ENCODE data around the gene MYCN.

The MYCN gene

DNA sequence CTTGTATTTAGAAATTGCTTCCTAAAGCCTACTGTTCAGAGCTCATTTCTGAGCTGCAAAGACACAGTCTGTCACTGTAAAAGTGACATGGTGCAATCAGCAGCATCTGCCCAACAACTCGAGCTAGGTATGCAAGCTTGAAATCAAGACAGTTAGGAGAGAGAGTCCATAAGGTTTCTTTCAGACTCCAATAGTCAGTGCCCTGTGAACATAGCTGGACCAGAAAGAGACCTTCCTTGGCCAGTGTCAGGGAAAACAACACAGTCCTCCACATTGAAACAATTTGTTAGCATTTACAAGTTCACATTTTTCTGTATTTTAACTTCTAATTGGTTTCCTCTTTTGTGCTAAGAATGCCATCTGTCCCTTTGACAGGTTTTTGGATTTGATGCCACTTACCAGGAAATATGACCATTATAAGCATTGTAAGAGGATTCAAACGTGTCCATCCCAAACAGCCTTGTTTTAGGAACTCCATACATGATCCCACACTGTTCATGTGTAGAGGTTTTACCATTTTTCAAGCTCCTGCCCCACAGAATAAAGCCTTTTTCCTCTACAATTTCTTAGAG lies 8.9 kb upstream of the MYCN start:
- no peak for DNase-seq (ENCODE audit: low spot score)

DNA sequence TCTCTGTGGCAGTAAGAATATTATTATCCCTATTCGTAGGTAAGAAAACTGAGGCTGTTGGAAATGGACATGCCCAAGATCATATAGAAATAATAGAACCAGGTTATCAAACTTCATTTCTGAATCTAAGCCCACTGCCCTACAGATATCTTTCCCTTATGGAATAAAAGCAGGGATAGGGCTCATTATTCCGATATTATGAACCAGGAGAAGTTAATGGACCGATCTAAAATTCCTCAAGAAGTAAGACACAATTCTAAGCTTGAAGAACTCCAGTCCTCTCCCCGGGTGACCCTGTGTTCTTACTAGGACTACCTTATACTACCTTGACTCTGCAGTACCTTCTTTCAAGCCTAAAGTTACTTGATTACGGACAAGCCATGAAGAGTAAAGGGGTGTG lies 8.4 kb upstream of the MYCN start:
- no peak for DNase-seq (ENCODE audit: low spot score)

GRCh38 chr2:15932394-15933183 lies 7.8 kb upstream of the MYCN start:
- no peak for DNase-seq (ENCODE audit: low spot score)

DNA sequence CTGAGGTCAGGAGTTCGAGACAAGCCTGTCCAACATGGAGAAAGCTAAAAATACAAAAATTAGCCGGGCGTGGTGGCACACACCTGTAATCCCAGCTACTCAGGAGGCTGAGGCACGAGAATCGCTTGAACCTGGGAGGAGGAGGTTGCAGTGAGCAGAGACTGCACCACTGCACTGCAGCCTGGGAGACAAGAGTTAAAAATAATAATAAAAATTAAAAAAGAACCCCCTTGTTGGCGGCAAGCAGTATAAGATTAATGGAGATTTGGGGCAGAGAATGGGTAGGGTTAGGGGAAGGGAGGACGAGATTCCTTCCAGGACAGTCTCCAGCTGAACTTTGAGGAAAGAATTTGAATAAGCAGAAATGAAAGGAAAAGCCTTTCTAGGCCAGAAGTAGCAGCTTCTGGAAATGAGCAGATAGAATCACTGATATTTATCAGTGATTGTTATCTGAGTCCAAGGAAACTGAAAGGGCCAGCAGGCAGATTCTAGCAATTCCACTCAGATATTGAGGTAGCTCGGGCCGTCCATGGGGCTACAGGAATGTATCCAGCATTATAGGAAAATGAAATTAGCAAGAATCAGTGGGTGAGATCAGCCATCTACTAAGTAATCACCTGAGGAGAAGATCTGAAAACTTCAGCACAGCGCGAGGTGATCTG lies 7.0 kb upstream of the MYCN start:
- DNase-seq (ENCODE audit: low spot score) = no peak

DNA sequence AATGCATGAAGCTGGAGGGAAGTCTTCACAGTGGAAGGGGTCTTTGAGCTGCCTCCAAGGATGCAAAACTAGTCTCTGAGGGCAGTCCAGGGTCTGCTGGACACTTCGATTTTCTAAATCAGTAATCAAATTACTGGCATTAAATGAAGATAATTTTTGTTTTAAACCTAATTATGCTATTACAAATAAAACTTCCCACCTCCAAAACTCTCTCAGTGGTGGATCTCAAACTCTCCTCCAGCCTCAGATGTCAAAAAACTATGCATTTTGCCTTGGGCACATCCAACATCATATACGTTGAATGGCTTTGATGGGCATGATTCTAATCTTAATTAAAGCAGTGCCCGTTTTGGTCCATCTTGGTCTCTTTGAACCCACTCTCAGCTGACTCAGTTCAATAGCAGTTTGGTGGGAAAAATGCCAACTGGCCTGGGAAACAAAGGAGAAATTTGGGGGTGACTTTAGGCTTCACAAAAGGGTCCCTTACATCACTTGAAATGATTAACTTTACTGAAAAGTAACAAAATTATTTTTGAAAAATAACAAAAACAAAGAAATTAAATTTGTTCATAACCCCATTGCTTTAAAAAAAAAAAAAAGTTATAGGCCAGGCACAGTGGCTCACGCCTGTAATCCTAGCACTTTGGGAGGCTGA lies 5.9 kb upstream of the MYCN start:
- no peak for DNase-seq (ENCODE audit: low spot score)

DNA sequence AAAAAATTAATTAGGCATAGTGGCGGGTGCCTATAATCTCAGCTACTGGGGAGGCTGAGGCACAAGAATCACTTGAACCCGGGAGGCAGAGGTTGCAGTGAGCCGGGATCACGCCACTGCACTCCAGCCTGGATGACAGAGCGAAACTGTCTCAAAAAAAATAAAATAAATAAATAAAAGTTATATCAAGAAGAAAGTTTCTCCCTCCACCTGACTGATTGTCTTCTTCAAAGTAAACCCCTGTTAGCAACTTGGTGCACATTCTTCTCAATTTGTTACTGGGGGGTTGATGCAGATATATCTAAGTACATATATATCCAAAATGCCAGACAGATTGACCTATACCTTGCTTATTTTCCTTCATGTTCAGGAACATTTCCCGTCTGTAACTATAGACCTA lies 5.2 kb upstream of the MYCN start:
- DNase-seq (ENCODE audit: low spot score) = no peak

- no peak for DNase-seq (ENCODE audit: low spot score)
Measured at GRCh38 chr2:15935675-15936074, 4.7 kb upstream of the MYCN start.

DNA sequence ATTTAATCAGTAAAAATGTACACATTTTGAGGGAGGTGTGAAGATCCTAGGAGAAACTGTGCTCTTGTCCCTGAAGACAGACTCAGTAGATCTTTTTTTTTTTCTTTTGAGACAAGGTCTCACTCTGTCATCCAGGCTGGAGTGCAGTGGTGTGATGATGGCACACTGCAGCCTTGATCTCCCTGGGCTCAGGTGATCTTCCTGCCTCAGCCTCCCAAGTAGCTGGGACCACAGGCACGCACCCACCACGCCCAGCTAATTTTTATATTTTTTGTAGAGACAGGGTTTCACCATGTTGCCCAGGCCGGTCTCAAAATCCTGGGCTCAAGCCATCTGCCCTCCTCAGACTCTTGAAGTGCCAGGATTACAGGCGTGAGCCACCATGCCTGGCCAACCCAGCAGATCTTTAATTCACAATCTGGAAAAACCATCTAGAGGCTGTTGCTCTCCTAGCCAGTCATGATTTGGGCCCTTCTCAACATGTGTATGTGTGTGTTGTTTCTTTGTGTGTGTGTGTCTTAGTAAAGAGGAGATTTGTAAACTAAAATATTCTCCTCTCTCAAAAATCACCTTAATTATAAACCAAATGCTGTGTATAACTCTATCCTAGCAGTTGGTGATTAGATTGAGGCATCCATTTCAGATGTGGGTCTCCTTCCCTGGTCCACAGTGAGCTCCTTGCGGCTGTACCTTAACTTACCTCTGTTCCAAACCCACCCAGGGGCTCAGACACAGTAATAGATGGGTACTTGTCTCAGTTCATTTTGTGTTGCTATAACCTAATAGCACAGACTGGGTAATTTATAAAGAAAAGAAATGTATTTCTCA lies 3.9 kb upstream of the MYCN start:
- DNase-seq (ENCODE audit: low spot score) = no peak

GRCh38 chr2:15937105-15937881 lies 3.1 kb upstream of the MYCN start:
- no peak for DNase-seq (ENCODE audit: low spot score)

GRCh38 chr2:15937882-15938802 lies 2.2 kb upstream of the MYCN start:
- no peak for DNase-seq (ENCODE audit: low spot score)

DNA sequence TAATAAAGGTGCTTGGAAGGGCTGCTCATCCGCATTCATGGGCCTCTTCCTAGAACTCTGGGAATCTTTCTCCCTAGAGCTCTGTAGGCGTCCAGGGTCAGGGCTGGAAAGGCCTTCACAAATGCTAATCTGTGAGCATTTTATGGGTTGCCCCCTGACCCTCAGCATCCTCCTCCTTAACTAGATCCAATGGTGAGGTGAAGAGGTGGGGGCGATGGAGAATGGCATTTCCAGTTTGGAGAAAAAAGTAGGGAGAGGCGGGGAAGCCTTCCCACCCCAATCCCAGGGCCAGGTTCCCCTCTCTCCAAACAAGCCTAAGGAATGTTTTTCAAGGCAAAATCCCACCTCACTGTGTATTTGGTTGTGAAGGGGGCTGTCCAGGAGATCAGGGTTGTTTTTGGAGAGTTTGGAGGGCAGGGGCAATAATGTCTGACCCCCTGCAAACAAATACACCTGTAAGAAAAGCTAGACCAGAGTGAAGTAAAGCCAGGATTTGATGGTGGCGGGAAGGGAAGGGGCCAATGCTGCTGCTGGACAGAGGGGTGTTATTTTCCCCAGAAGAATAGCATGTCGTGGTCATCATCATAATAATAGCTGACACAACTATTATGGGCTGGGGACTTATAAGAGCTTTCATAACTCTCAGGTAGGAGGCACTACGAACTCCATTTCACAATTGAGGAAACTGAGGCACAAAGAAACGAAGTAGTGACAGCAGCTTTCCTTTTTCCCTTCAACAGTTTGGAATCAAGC lies 1.4 kb upstream of the MYCN start:
- DNase-seq (ENCODE audit: low spot score) = no peak

GRCh38 chr2:15939556-15939853 lies 845 bp upstream of the MYCN start:
- DNase-seq (ENCODE audit: low spot score) = no peak

- no peak for DNase-seq (ENCODE audit: low spot score)
Measured at GRCh38 chr2:15940661-15941480, 521 bp downstream of the MYCN start.

GRCh38 chr2:15941481-15941850 lies 1.1 kb downstream of the MYCN start:
- no peak for DNase-seq (ENCODE audit: low spot score)

- DNase-seq (ENCODE audit: low spot score) = no peak
Measured at GRCh38 chr2:15941871-15942710, 1.7 kb downstream of the MYCN start.

DNA sequence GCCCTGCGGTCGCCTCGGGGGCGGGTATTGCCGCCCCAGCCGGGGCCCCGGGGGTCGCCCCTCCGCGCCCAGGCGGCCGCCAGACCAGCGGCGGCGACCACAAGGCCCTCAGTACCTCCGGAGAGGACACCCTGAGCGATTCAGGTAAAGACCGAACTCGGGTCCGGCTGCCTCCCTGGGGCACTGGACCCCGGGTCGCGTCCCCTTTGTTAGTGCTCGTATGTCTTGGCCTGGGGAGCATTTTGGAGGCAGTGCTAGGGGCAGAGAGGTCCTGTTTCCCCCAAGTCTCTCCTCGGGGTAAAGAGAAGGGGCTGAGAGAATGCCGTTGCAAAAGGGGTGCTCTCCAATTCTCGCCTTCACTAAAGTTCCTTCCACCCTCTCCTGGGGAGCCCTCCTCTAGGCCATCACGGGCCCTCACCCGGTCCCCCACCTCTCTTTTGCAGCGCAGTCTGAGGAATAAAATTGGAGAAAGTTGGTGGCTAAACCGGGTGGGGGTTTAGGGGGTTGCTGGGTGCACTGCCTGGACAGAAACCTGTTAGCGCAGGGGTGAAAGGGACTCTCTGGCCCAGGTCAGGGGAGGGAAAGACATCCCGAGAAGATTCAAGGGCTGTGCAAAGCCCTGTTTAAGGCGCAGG lies 2.5 kb downstream of the MYCN start:
- no peak for DNase-seq (ENCODE audit: low spot score)

Measured in LoVo (cell line).